Measurements from ENCODE around the gene OR2T35. TPM values are rescaled to one million over a fixed set of nuclear protein-coding genes. Genes with fewer than 3 reads are reported as not detected.
A peak's percentile ranks its signal among the peaks of the same experiment; 100 is the strongest.

Gene OR2T35
- total RNA-seq, 1 experiment from 2014 or later: not detected

DNA sequence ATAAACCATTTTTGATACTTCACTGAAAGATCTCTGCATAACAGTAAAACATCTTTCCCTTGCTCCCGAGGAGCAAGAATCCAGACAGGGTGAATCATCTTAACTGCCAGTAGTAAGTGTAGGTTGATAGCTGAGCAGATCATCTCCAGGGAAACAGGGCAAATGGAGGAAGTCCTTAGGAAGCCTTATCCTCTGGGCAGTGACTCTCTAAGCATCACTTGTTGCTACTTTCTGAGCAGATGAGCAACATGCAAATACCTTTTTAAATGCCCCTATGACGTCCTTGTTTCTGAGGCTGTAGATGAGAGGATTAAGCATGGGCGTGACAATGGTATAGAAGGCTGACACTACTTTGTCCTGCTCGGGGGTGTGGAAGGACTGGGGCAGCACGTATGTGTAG lies 19.1 kb downstream of the OR2T35 start:
- DNase-seq (ENCODE audit: low read depth): no peak

DNA sequence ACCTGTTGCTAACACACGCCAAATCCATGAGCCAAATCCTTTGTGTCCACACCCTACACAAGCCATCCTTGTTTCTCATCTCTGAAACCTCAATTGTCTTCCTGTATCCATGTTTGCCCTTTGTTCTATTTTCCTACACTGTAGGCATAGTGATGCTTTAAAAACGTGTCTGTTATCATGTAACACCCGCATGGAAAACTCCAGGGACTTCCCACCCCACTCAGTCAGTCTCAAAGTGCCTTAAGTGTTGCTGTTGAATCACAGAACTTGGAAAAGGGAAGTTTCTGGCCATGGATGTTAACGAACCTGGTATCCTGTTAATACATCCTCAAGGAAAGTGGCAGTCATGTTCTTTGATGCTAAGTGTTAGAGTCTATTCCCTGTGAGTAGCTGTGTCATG lies 19.9 kb downstream of the OR2T35 start:
- no peak for DNase-seq (ENCODE audit: low read depth)

DNA sequence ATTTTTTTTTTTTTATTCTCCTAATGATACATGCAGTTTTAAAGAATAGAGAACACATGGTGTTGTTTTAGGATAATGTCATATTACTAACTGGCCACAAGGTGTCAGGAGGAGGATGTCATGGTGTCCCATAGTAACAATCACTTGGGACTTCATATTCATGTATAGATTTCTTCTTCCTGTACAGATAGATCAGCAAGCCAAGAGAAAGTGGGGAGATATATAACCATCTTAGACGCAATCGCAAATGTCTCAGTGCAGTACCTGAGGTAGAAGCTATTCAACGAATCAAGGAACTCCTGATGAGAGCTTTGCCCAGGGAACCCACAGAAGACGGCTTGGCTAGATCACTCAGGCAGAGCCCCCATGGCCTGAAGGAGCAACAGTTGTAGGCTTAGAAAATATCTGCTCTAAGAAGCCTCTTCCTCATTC lies 22.5 kb downstream of the OR2T35 start:
- DNase-seq (ENCODE audit: low read depth): peak; percentile 46

DNA sequence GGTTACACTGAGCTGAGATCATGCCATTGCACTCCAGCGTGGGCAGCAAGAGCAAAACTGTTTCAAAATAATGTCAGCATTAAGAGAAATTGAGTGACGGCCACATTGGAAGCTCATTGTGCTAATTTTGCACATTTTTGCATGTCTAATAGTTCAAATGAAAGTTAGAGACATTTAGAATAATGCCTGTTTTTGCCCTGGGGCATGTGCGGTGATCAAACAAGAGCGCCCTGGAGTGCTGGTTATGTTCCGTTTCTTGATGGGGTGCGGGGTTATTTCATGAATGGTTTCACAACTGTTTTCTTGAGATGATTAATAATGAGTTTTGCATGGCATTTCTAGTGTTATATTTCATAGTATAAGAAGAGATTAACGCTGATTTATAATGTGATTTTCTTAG lies 23.3 kb downstream of the OR2T35 start:
- no peak for DNase-seq (ENCODE audit: low read depth)

DNA sequence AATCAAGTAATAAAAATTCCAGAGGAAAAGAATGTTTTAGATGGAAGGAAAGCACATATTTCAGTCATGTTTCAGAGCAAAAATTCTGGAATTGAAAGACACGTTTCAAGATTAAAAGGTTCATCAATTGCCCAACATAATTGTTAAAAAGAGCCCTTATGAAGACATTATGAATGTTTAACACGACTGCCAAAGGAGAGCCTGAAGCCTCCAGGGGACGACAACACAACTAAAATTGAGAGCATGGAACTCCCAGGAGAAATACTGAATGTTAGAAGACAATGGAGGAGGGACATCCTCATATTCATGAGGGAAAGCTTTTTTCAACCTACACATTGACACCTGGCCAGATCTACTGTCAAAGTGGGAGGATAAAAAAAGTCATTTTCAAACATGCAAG lies 26.2 kb downstream of the OR2T35 start:
- peak; percentile 46 for DNase-seq (ENCODE audit: low read depth)

DNA sequence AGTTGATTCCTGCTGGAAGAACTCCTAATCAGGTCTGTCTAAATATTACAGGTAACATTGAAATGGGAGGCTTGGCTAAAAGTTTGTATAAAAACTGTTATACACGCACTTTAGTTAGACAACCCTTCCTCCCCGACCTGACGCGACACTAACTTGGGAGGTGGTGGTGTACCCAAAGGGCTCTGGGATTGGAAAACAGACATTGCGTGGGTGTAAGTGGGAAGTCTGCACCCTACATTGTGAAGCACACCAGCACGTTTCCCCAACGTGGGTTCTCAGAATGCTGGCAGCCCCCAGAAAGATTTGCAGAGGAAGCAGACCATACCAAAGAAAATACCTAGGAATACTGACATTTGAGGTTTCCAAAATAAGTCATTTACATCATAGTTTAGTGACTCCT lies 27.0 kb downstream of the OR2T35 start:
- DNase-seq (ENCODE audit: low read depth): no peak

DNA sequence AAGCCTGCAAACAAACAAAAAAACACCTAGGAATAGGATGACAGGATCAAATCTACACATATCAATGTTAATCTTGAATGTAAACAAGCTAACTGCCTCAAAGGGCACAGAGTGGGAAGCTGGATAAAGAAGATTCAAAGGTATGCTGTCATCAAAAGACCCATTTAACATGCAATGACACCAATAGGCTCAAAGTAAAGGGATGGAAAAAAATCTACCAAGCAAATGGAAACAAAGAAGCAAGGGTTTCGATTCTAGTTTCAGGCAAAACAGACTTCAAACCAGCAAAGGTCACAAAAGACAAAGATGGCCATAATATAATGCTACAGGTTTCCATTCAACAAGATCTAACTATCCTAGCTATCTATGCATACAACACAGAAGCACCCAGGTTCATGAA lies 31.3 kb downstream of the OR2T35 start:
- no peak for DNase-seq (ENCODE audit: low read depth)

DNA sequence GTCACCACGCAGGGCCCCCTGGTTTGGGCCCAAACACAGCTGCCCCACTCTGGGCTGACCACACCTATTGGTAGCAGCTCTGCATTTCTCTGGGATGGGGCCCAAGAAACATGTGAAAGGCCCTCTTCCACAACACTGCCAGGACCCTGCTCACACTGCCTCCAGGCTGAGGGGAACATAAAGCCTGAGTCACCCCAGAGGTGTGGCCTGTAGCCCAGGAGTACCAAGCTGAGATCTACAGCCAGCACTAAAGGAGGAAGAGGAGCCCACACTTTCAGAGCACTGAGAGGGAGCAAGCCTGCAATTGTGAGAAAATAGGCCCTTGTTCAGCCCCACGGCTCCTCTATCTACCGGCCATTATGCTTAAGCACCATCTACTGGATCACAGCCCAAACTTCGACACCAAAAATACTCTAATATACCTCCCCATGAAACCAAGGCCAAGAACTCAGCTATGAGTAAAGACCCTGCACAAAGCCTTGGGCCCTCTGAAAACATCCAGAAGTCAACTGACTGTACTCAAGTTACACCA lies 33.1 kb downstream of the OR2T35 start:
- DNase-seq (ENCODE audit: low read depth): peak; percentile 40

DNA sequence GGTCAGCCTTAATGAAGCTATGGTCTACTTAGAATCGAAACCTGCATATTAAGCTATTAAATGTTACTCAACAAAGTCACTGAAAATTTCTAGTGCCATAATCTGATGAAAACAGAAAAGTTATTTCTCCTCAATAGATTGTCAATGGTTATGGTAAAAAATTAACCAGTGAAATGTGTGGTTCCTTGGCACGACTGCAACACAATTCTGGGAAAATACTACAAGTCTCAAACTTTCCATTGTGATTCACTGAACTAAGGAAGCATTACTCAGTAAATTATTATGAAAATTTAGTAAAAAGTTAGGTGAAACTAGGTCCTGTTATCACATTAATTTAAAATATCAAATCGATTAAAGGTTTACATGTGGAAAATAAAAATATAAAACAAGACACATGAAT lies 34.8 kb downstream of the OR2T35 start:
- no peak for DNase-seq (ENCODE audit: low read depth)

DNA sequence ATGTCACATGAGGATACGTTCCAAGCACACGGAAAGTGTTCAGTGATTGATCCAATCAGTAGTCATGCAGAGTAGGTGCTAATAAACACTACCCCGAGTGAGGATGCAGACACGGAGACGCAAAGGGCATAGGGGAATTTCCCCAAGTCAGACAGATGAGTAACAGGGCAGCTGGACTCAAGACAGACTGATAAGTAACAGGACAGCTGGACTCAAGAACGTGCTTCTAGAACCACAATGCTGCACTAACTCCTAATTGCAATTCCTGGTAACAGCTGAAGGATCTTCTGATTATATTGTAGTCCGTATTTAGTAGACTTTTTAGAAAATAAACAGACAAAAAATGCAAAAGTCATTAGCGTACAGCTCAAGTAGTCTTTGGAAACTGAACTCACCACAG lies 45.7 kb downstream of the OR2T35 start:
- peak; percentile 32 for DNase-seq (ENCODE audit: low read depth)

DNA sequence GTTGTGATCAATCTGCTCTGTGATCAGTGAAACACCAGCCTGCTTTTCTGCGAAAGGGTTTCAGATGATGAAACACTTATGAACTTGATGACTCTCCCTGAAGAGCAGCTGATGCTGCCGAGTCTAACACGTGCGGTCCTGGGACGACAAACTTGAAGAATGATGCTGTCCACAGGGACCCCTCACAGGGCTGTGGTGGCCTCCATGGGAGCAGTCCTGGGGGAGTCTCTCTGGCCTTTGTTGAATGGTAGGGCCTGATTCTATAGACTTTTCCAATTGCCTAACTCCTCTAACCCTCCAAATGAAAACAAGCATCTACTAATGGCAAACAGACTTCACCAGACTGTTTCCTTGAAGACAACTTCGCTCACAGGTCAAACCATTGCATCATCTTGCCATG lies 47.5 kb downstream of the OR2T35 start, which contains the start of gene OR2T10:
OR2T10 (minus strand) TSS at position 112 of the 400 bp plus-strand sequence. CDS start 3,932 bp downstream, outside the sequence.
- DNase-seq (ENCODE audit: low read depth): peak; percentile 7

DNA sequence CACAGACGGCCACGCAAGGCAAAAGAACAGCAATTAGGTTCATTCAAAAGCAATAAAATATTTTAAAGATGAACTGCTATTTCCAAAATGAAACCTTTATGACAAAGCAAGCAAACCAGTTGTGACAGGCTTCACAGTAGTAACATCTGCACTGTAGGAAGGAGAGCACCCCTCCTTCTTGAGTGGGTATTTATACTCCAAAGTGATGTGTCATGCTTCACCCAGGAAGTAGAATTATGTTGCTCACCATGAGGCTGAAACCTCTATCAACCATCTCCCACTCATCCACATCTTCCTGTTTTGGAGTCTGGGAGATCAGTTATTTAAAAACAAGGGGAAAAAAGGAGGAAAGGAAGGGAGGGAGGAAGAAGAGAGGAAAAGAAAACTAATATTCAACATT lies 48.5 kb downstream of the OR2T35 start:
- peak; percentile 21 for DNase-seq (ENCODE audit: low read depth)

DNA sequence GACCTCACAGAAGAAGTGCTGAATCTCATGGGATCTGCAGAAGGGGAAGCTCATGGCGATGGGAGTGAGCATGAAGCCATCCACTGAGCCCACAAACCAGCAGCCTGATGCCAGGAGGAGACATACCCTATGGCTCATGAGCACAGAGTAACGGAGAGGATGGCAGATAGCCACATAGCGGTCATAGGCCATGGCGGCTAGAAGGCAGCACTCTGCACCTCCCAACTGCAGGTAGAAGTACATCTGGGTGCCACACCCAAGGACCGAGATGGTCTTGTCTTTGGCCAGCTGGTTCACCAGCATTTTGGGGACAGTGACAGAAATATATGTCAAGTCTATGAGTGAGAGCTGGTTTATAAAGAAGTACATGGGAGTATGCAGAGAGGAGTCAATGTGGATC lies 51.9 kb downstream of the OR2T35 start:
- DNase-seq (ENCODE audit: low read depth): no peak

DNA sequence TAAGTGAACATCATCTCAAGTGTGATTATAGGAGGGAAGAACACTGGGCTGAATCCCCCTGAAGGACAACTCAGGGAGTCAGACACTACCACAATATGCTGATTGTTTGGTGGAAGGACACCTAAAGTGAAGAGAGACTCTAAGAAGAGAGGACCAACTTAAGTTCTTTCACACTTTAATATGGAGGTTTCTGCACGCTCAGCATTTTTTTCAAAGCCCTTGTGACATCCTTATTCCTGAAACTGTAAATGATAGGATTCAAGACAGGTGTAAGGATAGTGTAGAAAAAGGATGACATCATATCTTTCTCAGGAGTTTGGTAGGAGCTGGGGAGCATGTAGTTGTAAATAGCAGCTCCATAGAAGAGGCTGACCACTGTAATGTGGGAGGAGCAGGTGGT lies 52.4 kb downstream of the OR2T35 start:
- no peak for DNase-seq (ENCODE audit: low read depth)

DNA sequence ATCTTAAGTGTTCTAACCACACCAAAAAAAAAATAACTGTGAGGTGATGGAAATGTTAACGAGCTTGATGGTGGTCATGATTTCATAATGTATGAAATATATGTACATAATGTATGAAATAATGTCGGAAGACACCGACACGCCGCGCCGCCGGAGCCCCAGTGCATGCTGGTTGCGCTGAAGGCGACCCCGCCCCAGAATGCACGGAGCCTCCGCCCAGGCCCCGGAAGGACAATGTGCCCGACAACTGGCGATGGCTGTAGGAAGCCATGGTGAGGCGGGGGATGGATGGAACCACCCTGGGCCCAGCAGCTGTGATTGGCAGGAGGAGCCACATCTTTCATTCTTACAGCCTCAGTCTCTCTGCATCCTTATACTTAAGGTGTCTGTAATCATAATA lies 55.0 kb downstream of the OR2T35 start:
- DNase-seq (ENCODE audit: low read depth): peak; percentile 6

DNA sequence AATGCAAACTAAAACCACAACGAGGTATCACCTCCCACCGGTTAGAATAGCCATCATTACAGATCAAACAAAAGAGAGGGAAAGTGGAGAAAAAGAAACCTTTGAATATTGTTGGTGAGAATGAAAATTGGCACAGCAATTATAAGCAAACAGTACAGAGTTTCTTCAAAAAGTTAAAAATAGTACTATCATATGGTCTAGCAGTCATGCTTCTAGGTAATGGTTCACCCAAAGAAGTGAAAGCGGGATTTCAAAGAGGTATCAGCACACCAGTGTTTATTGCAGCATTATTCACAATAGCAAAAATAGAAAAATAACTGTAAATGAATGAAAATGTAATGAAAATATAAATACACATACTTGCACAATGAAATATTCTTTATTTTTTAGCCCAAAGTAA lies 55.7 kb downstream of the OR2T35 start:
- no peak for DNase-seq (ENCODE audit: low read depth)

Other genes starting within 250 kb of the OR2T35 start
- gene OR2T1, start 242.2 kb downstream of the OR2T35 start, total RNA-seq (2014; rRNA removed; shearing (Covaris generic)): not detected in 2 replicates
- not detected in 2 replicates for gene OR2T2, start 199.6 kb downstream of the OR2T35 start, total RNA-seq (2014; rRNA removed; shearing (Covaris generic))
- gene OR2T3, start 171.9 kb downstream of the OR2T35 start, total RNA-seq (2014; rRNA removed; shearing (Covaris generic)): not detected in 2 replicates
- not detected in 2 replicates for gene OR2T5, start 156.7 kb downstream of the OR2T35 start, total RNA-seq (2014; rRNA removed; shearing (Covaris generic))
- gene OR2G6, start 137.2 kb downstream of the OR2T35 start, total RNA-seq (2014; rRNA removed; shearing (Covaris generic)): not detected in 2 replicates
- not detected in 2 replicates for gene OR2T29, start 82.5 kb downstream of the OR2T35 start, total RNA-seq (2014; rRNA removed; shearing (Covaris generic))
- not detected in 2 replicates for gene OR2T34, start 70.5 kb downstream of the OR2T35 start, total RNA-seq (2014; rRNA removed; shearing (Covaris generic))
- not detected in 2 replicates for gene OR2T10, start 47.6 kb downstream of the OR2T35 start, total RNA-seq (2014; rRNA removed; shearing (Covaris generic))
- gene OR2T11, start 10.2 kb downstream of the OR2T35 start, total RNA-seq (2014; rRNA removed; shearing (Covaris generic)): not detected in 2 replicates
- not detected in 2 replicates for gene OR2T27, start 10.2 kb upstream of the OR2T35 start, total RNA-seq (2014; rRNA removed; shearing (Covaris generic))
- not detected in 2 replicates for gene OR14I1, start 57.5 kb upstream of the OR2T35 start, total RNA-seq (2014; rRNA removed; shearing (Covaris generic))
- 0.51 and 1.1 TPM in 2 replicates for gene LYPD8, start 110.5 kb upstream of the OR2T35 start, total RNA-seq (2014; rRNA removed; shearing (Covaris generic))
- 16.7 and 23.8 TPM in 2 replicates for gene SH3BP5L, start 180.6 kb upstream of the OR2T35 start, total RNA-seq (2014; rRNA removed; shearing (Covaris generic))
- gene ZNF672, start 192.9 kb upstream of the OR2T35 start, total RNA-seq (2014; rRNA removed; shearing (Covaris generic)): 19.9 and 20.2 TPM in 2 replicates
- 22.1 and 46.6 TPM in 2 replicates for gene ZNF692, start 213.8 kb upstream of the OR2T35 start, total RNA-seq (2014; rRNA removed; shearing (Covaris generic))

All from Daoy (cell line).